WI38 (cell line): ENCODE data around the gene ZNF688.

Source experiments
- H3K4me3 ChIP-seq: 2 replicates; pipeline ENCODE4 v1.5.1; 2011; ENCODE audit warnings: low read depth, mild to moderate bottlenecking, control low read depth, low read length
- TF ChIP-seq, protein P1 (sequence below): IDR thresholded peaks from 2 replicates; pipeline ENCODE4 v1.5.1; 2012; ENCODE audit warnings: low read depth, mild to moderate bottlenecking, control low read depth, low read length

Gene ZNF688

DNA sequence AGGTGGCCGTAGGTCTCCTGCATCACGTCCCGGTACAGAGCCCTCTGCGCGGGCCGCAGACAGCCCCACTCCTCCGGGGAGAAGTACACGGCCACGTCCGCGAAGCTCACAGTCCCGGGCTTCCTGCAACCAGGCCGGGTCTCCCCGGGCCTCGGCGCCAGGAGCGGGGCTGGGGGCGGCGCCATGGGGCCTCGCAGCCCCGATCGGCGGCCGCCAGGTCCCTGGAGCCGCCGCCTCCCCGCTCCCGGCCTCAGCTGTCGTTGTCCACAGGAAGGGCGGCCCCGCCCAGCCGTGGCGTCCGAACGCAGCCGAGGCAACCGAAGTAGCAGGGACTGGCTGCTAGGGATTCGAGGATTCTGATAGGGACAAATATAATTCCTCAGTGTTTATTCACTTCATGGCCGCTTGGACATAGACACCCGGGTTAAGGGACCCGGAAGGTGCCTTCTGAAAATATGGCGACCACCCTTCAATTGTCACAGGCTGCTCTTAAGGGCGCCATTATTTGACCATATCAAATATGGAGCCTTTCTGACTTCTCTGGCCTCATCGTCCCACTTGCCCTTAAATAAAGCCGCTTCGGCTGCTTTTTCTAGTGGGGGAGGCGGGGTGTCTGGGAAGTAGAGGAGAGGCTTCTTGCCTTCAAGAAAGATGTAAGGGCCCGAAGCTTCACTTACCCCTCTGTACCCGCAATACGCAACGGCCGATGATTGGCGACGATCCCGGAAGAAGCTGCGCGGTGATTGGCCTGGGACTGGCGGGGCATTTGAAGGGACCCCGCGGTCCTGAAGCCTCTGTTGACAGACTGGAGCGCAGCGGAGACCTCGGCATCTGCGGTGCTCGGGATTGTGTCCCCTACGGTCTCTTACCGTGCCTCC, at the start of gene ZNF688:
TSS of gene ZNF688 (minus strand) at position 270 of the 878 bp plus-strand sequence. CDS start at position 185, 85 bp downstream.
- peak within 1 kb of the TSS; percentile 66 for H3K4me3 ChIP-seq
- TF ChIP-seq, protein P1, sequence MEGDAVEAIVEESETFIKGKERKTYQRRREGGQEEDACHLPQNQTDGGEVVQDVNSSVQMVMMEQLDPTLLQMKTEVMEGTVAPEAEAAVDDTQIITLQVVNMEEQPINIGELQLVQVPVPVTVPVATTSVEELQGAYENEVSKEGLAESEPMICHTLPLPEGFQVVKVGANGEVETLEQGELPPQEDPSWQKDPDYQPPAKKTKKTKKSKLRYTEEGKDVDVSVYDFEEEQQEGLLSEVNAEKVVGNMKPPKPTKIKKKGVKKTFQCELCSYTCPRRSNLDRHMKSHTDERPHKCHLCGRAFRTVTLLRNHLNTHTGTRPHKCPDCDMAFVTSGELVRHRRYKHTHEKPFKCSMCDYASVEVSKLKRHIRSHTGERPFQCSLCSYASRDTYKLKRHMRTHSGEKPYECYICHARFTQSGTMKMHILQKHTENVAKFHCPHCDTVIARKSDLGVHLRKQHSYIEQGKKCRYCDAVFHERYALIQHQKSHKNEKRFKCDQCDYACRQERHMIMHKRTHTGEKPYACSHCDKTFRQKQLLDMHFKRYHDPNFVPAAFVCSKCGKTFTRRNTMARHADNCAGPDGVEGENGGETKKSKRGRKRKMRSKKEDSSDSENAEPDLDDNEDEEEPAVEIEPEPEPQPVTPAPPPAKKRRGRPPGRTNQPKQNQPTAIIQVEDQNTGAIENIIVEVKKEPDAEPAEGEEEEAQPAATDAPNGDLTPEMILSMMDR, result no peak

DNA sequence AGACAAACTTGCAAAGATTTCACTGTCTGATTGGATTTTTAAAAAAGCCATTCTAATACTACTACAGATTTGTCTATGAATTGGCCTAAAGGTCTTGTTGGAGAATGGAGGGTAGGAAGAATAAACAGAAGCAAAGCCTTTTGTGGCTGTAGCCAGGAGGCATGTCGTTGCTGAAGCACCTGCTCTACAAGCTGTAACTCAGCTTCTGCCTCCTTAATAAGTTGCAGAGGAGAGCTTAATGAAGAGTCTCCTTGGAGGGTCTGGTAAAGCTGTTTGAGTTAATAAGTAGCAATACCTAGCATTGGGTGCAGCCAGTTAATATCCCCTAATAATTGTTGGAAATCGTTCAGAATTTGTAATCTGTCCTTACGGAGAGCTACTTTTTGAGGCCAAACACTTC, 48.7 kb upstream of the ZNF688 start:
- TF ChIP-seq, protein P1, result no peak
- no peak overlapping the region for H3K4me3 ChIP-seq

DNA sequence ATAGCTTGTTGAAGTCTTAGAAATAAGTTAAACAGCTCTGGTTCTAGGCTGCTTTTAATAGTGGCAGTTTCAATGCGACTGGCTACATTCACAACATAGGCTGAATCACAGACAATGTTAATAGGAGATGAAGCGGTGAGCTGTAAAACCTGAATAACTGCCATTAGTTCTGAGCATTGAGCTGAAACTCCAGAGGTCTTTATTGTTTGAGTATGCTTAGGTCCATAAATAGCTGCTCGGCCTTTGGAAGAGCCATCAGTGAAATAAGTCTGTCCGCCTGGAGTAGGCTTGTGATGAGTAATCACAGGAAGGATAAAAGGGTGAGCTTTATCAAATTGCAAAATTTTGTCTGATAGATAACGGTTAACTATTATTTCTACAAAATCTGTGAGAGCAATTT, 48.1 kb upstream of the ZNF688 start:
- no peak overlapping the region for H3K4me3 ChIP-seq
- TF ChIP-seq, protein P1, result no peak

DNA sequence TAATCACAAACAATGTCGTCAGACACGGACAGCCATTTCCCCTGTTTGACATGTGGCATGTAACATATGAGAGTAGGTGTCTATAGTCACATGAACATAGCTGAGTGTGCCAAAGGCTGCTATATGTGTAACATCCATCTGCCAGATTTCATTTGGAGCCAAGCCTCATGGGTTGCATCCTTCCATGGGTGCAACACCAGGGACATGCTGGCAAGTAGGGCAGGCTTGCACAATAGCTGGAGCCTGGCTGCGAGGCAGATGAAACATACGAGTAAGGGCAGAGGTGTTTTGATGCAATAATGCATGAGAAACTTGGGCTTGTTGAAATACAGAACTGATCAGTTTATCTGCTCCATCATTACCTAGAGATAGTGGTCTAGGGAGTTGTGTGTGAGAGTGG, 47.7 kb upstream of the ZNF688 start:
- H3K4me3 ChIP-seq, result no peak overlapping the region
- TF ChIP-seq, protein P1, result no peak

DNA sequence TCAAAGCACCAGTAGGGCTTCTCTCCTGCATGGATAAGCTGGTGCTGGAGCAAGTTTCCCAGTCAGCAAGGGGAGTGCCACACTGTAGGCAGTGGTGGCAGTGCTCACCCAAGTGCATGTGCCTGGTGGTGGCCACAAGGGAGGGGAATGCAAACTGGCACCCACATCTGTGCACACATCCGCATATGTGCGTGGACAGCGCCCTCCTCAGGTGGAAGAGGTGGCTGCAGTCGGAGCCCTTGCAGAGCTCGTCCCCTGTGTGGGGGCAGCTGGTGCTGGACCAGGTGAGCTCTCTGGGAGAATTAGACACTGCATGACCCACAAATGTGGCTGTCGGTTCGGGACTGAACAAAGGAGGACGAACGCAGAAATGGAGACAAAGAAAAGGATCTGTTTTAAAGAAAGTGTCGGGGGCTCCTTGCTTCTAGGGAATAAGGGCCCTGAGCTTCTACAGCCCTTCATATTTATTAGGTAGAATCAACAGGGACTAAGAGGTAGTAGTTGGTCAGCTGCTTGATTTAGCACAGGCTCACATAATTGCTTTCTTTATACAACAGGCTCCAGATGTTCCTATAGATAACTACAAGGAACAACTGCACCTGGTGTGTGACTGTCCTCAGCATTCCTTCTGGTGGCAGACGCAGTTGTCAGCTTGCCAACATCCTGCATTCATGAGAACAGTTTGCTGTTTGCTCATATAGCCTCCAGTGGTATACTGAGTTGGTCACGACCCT, 44.0 kb upstream of the ZNF688 start:
- TF ChIP-seq, protein P1, result peak; percentile 45
- H3K4me3 ChIP-seq, result no peak overlapping the region

DNA sequence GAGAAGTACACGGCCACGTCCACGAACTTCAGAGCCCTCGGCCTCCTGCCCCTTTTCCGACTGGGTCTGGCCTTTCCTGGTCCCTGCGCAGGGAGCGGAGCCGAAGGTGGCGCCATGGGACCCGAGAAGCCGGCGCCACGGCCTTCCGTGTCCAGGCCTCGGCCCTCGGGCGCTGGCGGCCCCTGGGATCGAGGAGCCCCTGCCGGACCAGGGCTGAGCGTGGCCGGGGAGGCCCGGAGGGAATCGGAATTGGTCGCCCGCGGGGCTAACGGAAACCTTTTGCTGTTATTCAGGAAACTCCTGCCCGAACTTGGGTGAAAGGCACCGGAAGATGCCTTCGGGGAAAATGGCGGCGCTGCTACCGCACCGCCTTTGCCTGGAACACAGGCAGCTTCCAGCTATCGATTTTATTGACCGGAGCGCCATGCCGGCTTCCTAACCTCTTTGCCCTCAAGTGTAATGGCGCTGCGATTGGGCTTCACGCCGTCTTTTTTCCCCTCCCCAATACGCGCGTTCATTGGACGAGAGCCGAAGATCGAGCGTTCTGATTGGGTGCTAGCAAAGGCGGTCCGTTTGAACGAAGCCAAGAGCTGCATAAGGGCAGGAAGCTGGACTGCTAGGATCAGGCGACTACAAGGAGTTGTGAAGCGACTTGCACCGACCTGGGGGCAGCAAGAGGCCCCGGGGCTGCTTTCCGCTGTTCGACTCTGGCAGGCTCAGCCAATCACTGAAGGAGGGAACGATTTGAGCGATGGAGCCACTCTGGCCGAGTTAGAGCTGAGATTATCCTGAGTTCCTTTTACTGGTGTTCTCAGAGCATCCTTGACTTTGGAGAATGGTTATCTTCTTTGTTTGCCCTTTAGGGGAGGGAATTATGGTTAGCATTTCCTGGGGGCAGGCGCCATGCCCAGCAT, 38.7 kb upstream of the ZNF688 start, which contains the start of gene ZNF689:
TSS of gene ZNF689 (minus strand) at position 464 of the 914 bp plus-strand sequence. CDS start at position 116, 348 bp downstream.
- peak within 1 kb of the TSS; percentile 78 for H3K4me3 ChIP-seq

More for the DNA sequence above, 38.7 kb upstream of the ZNF688 start, which contains the start of gene ZNF689:
- TF ChIP-seq, protein P1, result no peak
